Keratinocyte (primary cell): ENCODE measurements around the gene PDE10A. TPM values are rescaled to one million over a fixed set of nuclear protein-coding genes. Genes with fewer than 3 reads are reported as not detected.

ENCODE experiments used
- DNase-seq: peaks from one replicate; pipeline ENCODE4 v3.0.0-alpha.2; 2011; ENCODE audit warnings: low read depth, missing footprints, low spot score
- FAIRE-seq: peaks from 2 replicates; lab custom pipeline; 2011; peaks lifted over from hg19 to GRCh38; lab: Jason Lieb, UNC
- H2AFZ ChIP-seq: 2 replicates; pipeline ENCODE4 v1.6.0; 2012; ENCODE audit warnings: low read length, control low read depth, inconsistent platforms; ENCODE audit not compliant: control insufficient read depth
- H3K27ac ChIP-seq: 2 replicates; pipeline ENCODE4 v1.5.1; 2011; ENCODE audit warnings: low read length; ENCODE audit not compliant: control insufficient read depth, insufficient read depth
- H3K27me3 ChIP-seq: 3 replicates; pipeline ENCODE4 v1.6.0; 2011; ENCODE audit warnings: low read length; ENCODE audit not compliant: control insufficient read depth, insufficient read depth; ENCODE audit errors: extremely low read depth
- H3K36me3 ChIP-seq, 2 experiments: 2 replicates in 1 of 2; 3 replicates in 1 of 2; pipeline ENCODE4 v1.5.1; 2011; ENCODE audit warnings: low read length in 2 of 2, mild to moderate bottlenecking in 1 of 2; ENCODE audit not compliant: control insufficient read depth in 2 of 2, insufficient read depth in 2 of 2; ENCODE audit errors: extremely low read depth in 1 of 2
- H3K4me1 ChIP-seq: 3 replicates; pipeline ENCODE4 v1.5.1; 2011; ENCODE audit warnings: low read length; ENCODE audit not compliant: control insufficient read depth, insufficient read depth; ENCODE audit errors: extremely low read depth
- H3K4me2 ChIP-seq: 3 replicates; pipeline ENCODE4 v1.6.0; 2011; ENCODE audit warnings: low read depth, low read length; ENCODE audit not compliant: control insufficient read depth, insufficient read depth; ENCODE audit errors: extremely low read depth
- H3K4me3 ChIP-seq, 3 experiments: fragments of 200-600 bp in 1 of 3; sonication (generic) in 1 of 3; 2 replicates in 2 of 3; 3 replicates in 1 of 3; pipeline ENCODE4 v1.5.1; 2011 to 2016; ENCODE audit warnings: low read length in 3 of 3, mild to moderate bottlenecking in 3 of 3, control low read depth in 2 of 3, inconsistent platforms in 1 of 3, low read depth in 1 of 3, mixed read lengths in 1 of 3, mixed run types in 1 of 3, moderate library complexity in 1 of 3; ENCODE audit not compliant: control insufficient read depth in 2 of 3, insufficient read depth in 2 of 3; ENCODE audit errors: extremely low read depth in 1 of 3
- H3K79me2 ChIP-seq: 2 replicates; pipeline ENCODE4 v1.6.0; 2012; ENCODE audit warnings: low read length; ENCODE audit not compliant: control insufficient read depth, insufficient read depth
- H3K9ac ChIP-seq: 3 replicates; pipeline ENCODE4 v1.6.0; 2011; ENCODE audit warnings: low read length; ENCODE audit not compliant: control insufficient read depth, insufficient read depth; ENCODE audit errors: extremely low read depth
- H3K9me1 ChIP-seq: 3 replicates; pipeline ENCODE4 v1.6.0; 2011; ENCODE audit warnings: low read length; ENCODE audit not compliant: control insufficient read depth, insufficient read depth; ENCODE audit errors: extremely low read depth
- H3K9me3 ChIP-seq: 2 replicates; pipeline ENCODE4 v1.5.1; 2012; ENCODE audit warnings: low read depth, low read length; ENCODE audit not compliant: control insufficient read depth
- H4K20me1 ChIP-seq: 3 replicates; pipeline ENCODE4 v1.6.0; 2011; ENCODE audit warnings: low read length; ENCODE audit not compliant: control insufficient read depth, insufficient read depth; ENCODE audit errors: extremely low read depth
- CTCF ChIP-seq, 3 experiments: IDR thresholded peaks in 1 of 3; conservative IDR thresholded peaks in 1 of 3; optimal IDR thresholded peaks in 1 of 3; 2 replicates in 2 of 3; 3 replicates in 1 of 3; pipeline versions ENCODE3 to v1.5.1; 2011; ENCODE audit warnings: low read length in 3 of 3, mild to moderate bottlenecking in 3 of 3, moderate library complexity in 2 of 3, control low read depth in 1 of 3, inconsistent platforms in 1 of 3; ENCODE audit not compliant: insufficient read depth in 2 of 3; ENCODE audit errors: extremely low read depth in 1 of 3
- EZH2 ChIP-seq: IDR thresholded peaks from one replicate; pipeline ENCODE4 v1.6.1; 2012; ENCODE audit warnings: inconsistent platforms, mild to moderate bottlenecking, low read length, moderate library complexity
- dilution Hi-C: fragments of 300-500 bp; cut with MboI; formaldehyde crosslinking; loops from one replicate; pipeline ENCODE4 v1.7.0; 2020; ENCODE audit warnings: low sequenced_read_pairs; ENCODE audit not compliant: extremely low pct_ligation_motif_present
- polyA plus RNA-seq, 5 experiments: library from polyadenylated mRNA; depleted of rRNA in 3 of 5; stranded (reverse) in 3 of 5; stranded (forward) in 1 of 5; unstranded in 1 of 5; fragments of >200 nt; gene quantifications; 1 replicate in 1 of 5; 2 replicates in 3 of 5; 3 replicates in 1 of 5; pipeline versions ENCODE4 v1.2.1 to v1.2.3, GENCODE V29; 2011 to 2012; ENCODE audit warnings: missing spikeins in 2 of 5, low read depth in 1 of 5, low replicate concordance in 1 of 5

Gene PDE10A
- polyA plus RNA-seq, 1 donor (not counting 4 experiments of a cell fraction or from before 2014, with no cell fraction given) = not detected

GRCh38 chr6:165647041-165647440, 16.0 kb downstream of the PDE10A start:
- no peaks in the 10 kb centered on the region for H3K36me3 ChIP-seq
- H3K4me1 ChIP-seq = no peaks in the 10 kb centered on the region
- no peaks in the 10 kb centered on the region for H3K27me3 ChIP-seq
- H3K4me2 ChIP-seq = no peak overlapping the region
- H2AFZ ChIP-seq = no peak overlapping the region
- dilution Hi-C loops = no loop called here
- FAIRE-seq = no peak
- no peaks in the 10 kb centered on the region for H3K79me2 ChIP-seq
- H4K20me1 ChIP-seq = no peaks in the 10 kb centered on the region
- no peaks in the 10 kb centered on the region for H3K9me1 ChIP-seq
- peaks cover 3% of the 10 kb centered on the region for H3K9me3 ChIP-seq
- no peak overlapping the region for H3K9ac ChIP-seq
- DNase-seq = no peak
- H3K4me3 ChIP-seq = no peak overlapping the region
- no peak overlapping the region for H3K27ac ChIP-seq
- TF ChIP-seq CTCF (optimal IDR thresholded peaks at IDR 0.05 in 1 of 3, IDR thresholded peaks at IDR 0.05 in 1 of 3, conservative IDR thresholded peaks at IDR 0.05 in 1 of 3; ENCODE audit: extremely low read depth in 1 of 3, insufficient read depth in 2 of 3, low read length in 3 of 3) = no peak
- TF ChIP-seq EZH2 = no peak

- TF ChIP-seq EZH2 = no peak
- TF ChIP-seq CTCF (optimal IDR thresholded peaks at IDR 0.05 in 1 of 3, IDR thresholded peaks at IDR 0.05 in 1 of 3, conservative IDR thresholded peaks at IDR 0.05 in 1 of 3; ENCODE audit: extremely low read depth in 1 of 3, insufficient read depth in 2 of 3, low read length in 3 of 3) = no peak
- Histone ChIP-seq H3K9me3 (peaks cover 3% of the 10 kb centered on the region), H3K4me1 (no peaks in the 10 kb centered on the region), H3K36me3 (no peaks in the 10 kb centered on the region), H3K27me3 (no peaks in the 10 kb centered on the region), H2AFZ (no peak overlapping the region), H3K9me1 (no peaks in the 10 kb centered on the region), H3K4me2 (no peak overlapping the region), H3K79me2 (no peaks in the 10 kb centered on the region), H4K20me1 (no peaks in the 10 kb centered on the region), H3K4me3 (no peak overlapping the region), H3K9ac (no peak overlapping the region), H3K27ac (no peak overlapping the region)
- FAIRE-seq = no peak
- no peak for DNase-seq
- dilution Hi-C loops = no loop called here
These were observed 17.1 kb downstream of the PDE10A start for GRCh38 chr6:165645919-165646318.
